Esophagus (tissue), 2 donors: ENCODE results near the gene FBXL20. TPM values are rescaled to one million over a fixed set of nuclear protein-coding genes. Genes with fewer than 3 reads are reported as not detected.
"Not testable (repeated sequence)": the region's sequence is repeated elsewhere in the genome, so short reads cannot be mapped to it uniquely, and the experiment has no call there.

Experiments
- H3K27ac ChIP-seq, 2 donors: one replicate each; pipeline ENCODE4 v1.5.1; 2013; ENCODE audit warnings: low read depth in 2 of 2, mild to moderate bottlenecking in 2 of 2, inconsistent platforms in 1 of 2, low read length in 1 of 2, moderate library complexity in 1 of 2
- H3K27me3 ChIP-seq, 2 donors: one replicate each; pipeline ENCODE4 v1.6.1; 2013; ENCODE audit warnings: low read length in 2 of 2, control low read depth in 1 of 2, mild to moderate bottlenecking in 1 of 2; ENCODE audit not compliant: insufficient read depth in 2 of 2, control insufficient read depth in 1 of 2
- H3K36me3 ChIP-seq, 2 donors: one replicate each; pipeline ENCODE4 v1.6.1; 2013; ENCODE audit warnings: low read length in 1 of 2; ENCODE audit not compliant: control insufficient read depth in 2 of 2, insufficient read depth in 2 of 2
- H3K4me1 ChIP-seq, 2 donors: one replicate each; pipeline ENCODE4 v1.6.1; 2013; ENCODE audit warnings: low read length in 1 of 2; ENCODE audit not compliant: control insufficient read depth in 2 of 2, insufficient read depth in 2 of 2
- H3K4me3 ChIP-seq, 2 donors: one replicate each; pipeline ENCODE4 v1.5.1; 2013; ENCODE audit warnings: low read length in 2 of 2, mild to moderate bottlenecking in 2 of 2, low read depth in 1 of 2, moderate library complexity in 1 of 2
- H3K9me3 ChIP-seq, 2 donors: one replicate each; pipeline ENCODE4 v1.6.1; 2013; ENCODE audit warnings: mild to moderate bottlenecking in 2 of 2, low read depth in 1 of 2, low read length in 1 of 2, moderate library complexity in 1 of 2; ENCODE audit not compliant: control insufficient read depth in 2 of 2, insufficient read depth in 1 of 2
- WGBS, 2 donors: extraction: QIAGEN DNeasy Blood & Tissue Kit; methylation state at CpG; one replicate each; pipeline ENCODE4 v1.1.7; 2013; 5-methylcytosine and 5-hydroxymethylcytosine counted together
- polyA plus RNA-seq, 2 donors: library from polyadenylated mRNA; stranded (reverse); fragments of 200-250 nt; gene quantifications; one replicate each; pipeline ENCODE4 v1.2.3, GENCODE V29; 2013
- donor health status: healthy with polysubstance abuse.
- donor health status: Bipolar disorder and iron deficiency.

The FBXL20 gene
- polyA plus RNA-seq, 2 donors, result 2.3 to 3.8 TPM

DNA sequence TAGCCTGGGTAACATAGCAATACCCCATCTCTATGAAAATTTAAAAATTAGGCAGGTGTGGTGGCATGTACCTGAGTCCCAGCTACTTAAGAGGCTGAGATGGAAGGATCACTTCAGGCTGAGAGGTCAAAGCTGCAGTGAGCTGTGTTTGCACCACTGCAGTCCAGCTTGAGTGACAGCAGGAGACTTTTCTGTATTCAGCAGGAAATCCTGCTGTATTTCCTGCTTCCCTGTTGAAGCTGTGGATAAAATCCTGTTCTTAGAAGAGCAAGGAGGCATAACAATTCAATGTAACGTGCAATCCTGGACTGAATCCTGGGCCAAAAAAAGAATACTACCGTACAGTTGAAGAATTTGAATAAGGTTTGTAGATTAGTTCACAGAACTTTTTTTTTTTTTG, 62.2 kb downstream of the FBXL20 start:
- Histone ChIP-seq H3K36me3 (no peaks in the 10 kb centered on the region), H3K27me3 (no peaks in the 10 kb centered on the region), H3K4me3 (no peak overlapping the region), H3K4me1 (no peaks in the 10 kb centered on the region), H3K9me3 (peaks cover 0 to 2% of the 10 kb centered on the region in 2 donors), H3K27ac (no peak overlapping the region)
- 47 to 74% methylated on average over 2 of the region's 2 CpGs for WGBS, 2 donors

DNA sequence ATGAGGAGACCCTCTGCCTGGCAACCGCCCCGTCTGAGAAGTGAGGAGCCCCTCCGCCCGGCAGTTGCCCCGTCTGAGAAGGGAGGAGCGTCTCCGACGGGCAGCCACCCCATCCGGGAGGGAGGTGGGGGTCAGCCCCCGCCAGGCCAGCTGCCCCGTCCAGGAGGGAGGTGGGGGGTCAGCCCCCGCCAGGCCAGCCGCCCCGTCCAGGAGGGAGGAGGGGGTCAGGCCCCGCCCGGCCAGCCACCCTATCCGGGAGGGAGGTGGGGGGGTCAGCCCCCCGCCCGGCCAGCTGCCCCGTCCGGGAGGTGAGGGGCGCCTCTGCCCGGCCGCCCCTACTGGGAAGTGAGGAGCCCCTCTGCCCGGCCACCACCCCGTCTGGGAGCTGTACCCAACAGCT, 63.8 kb downstream of the FBXL20 start:
- not testable (repeated sequence) for H3K4me3 ChIP-seq, H3K4me1 ChIP-seq, H3K36me3 ChIP-seq, H3K27ac ChIP-seq, H3K9me3 ChIP-seq, H3K27me3 ChIP-seq
- 92 to 96% methylated on average over 22 to 26 of the region's 26 CpGs for WGBS, 2 donors

DNA sequence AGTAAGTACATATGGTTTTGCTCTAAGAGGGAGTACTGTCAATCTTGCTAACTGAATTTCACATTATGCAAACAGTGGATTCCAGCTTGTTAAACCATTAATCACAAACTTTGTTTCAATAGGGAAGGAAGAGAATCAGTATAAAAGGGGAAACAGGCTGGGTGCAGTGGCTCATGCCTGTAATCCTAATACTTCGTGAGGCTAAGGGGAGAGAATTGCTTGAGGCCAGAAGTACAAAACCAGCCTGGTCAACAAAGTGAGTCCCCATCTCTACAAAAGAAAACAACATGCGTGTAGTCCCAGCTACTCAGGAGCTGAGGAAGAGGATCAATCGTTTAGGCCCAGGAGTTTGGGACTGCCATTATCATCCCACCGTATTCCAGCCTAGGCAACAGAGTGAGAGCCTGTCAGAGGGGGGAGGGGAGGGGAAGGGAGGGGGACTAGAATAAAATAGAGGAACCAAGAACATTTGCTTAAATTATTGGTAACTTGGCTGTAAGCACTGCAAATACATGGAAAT, 65.7 kb downstream of the FBXL20 start:
- H3K9me3 ChIP-seq, result no peaks in the 10 kb centered on the region
- no peak overlapping the region for H3K4me3 ChIP-seq
- no peaks in the 10 kb centered on the region for H3K4me1 ChIP-seq
- no peaks in the 10 kb centered on the region for H3K27me3 ChIP-seq
- no peak overlapping the region for H3K27ac ChIP-seq
- no peaks in the 10 kb centered on the region for H3K36me3 ChIP-seq
- 69 to 76% methylated on average over 4 of the region's 4 CpGs for WGBS, 2 donors

DNA sequence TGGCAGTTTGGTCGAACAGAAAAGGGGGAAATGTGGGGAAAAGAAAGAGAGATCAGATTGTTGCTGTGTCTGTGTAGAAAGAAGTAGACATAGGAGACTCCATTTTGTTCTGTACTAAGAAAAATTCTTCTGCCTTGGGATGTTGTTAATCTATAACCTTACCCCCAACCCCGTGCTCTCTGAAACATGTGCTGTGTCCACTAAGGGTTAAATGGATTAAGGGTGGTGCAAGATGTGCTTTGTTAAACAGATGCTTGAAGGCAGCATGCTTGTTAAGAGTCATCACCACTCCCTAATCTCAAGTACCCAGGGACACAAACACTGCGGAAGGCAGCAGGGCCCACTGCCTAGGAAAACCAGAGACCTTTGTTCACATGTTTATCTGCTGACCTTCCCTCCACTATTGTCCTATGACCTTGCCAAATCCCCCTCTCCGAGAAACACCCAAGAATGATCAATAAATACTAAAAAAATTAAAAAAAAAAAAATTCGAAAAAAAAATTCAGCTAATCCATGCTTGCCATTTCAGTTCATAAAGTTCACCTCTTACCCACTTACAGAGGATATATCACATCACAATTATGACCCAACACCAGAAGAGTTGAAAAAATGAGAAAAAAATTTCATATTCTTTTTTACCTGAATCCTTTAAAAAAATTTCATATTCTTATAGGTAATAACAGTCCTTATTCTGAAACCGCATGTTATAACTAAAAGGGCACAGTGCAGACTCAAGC, 67.2 kb downstream of the FBXL20 start:
- H3K27ac ChIP-seq, H3K4me1 ChIP-seq, H3K9me3 ChIP-seq, H3K4me3 ChIP-seq, H3K36me3 ChIP-seq, H3K27me3 ChIP-seq: not testable (repeated sequence)
- 92 to 95% methylated on average over 5 of the region's 6 CpGs for WGBS, 2 donors

DNA sequence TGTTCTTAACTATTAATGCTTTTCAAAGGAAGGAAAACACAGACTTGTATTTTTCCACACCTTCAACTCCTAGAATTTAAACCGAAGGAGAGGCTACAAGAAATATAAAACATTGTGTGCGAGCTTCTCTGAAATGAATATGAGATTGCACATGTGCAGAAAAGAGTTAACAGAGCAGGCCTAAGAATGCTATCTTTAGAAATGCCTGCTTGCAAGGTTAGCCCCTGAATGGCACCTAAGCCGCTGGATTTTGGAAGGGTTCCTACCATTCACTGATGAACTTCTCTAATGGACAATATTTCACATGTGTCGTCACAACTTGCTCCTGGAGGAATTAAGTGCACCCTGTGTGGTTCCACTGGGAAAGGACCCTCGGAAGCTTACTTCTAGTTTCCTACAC, 69.3 kb downstream of the FBXL20 start:
- H3K4me3 ChIP-seq, result no peak overlapping the region
- H3K9me3 ChIP-seq, result no peaks in the 10 kb centered on the region
- no peaks in the 10 kb centered on the region for H3K36me3 ChIP-seq
- no peaks in the 10 kb centered on the region for H3K4me1 ChIP-seq
- WGBS, 2 donors, result 92 to 93% methylated on average over 5 of the region's 5 CpGs
- no peaks in the 10 kb centered on the region for H3K27me3 ChIP-seq
- no peak overlapping the region for H3K27ac ChIP-seq

DNA sequence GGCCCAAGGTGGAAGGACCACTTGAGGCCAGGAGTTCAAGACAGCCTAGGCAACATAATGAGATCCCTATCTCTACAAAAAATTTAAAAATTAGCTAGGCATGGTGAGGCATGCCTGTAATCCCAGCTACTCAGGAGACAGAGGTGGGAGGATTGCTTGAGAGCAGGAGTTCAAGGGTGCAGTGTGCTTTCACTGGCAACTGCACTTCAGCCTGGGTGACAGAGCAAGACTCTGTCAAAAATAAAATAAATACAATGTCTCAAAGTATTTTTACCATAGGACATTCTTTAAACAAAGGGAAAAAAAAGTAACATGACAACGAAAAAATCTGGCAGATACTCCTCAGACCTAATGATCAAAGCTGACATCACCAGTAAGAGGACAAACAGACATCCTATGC, 72.6 kb downstream of the FBXL20 start:
- Histone ChIP-seq H3K9me3 (no peaks in the 10 kb centered on the region), H3K4me1 (peaks cover 0 to 2% of the 10 kb centered on the region in 2 donors), H3K27ac (no peak overlapping the region), H3K36me3 (no peaks in the 10 kb centered on the region), H3K27me3 (no peaks in the 10 kb centered on the region), H3K4me3 (no peak overlapping the region)
- 54 to 55% methylated on average over 1 of the region's 1 CpG for WGBS, 2 donors

DNA sequence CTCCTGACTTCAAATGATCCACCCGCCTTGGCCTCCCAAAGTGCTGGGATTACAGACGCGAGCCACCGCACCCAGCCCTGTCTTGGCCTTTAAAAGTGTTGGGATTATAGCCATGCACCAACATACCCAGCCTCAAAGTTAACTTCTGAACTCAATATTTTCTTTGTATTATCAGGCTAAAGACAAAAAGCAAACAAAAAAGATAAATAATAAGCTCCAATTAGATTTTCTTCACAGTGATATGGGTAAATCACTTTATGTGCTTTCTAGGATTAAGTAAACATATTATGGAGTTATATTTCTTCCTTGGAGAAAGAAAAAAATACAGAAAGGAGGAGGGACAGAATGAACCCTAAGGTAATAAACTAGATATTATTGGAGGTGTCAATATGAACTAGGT, 74.3 kb downstream of the FBXL20 start:
- no peaks in the 10 kb centered on the region for H3K36me3 ChIP-seq
- no peaks in the 10 kb centered on the region for H3K9me3 ChIP-seq
- WGBS, 2 donors, result 81 to 93% methylated on average over 4 of the region's 4 CpGs
- H3K27me3 ChIP-seq, result no peaks in the 10 kb centered on the region
- H3K4me1 ChIP-seq, result peaks cover 0 to 2% of the 10 kb centered on the region in 2 donors
- H3K4me3 ChIP-seq, result no peak overlapping the region
- no peak overlapping the region for H3K27ac ChIP-seq

DNA sequence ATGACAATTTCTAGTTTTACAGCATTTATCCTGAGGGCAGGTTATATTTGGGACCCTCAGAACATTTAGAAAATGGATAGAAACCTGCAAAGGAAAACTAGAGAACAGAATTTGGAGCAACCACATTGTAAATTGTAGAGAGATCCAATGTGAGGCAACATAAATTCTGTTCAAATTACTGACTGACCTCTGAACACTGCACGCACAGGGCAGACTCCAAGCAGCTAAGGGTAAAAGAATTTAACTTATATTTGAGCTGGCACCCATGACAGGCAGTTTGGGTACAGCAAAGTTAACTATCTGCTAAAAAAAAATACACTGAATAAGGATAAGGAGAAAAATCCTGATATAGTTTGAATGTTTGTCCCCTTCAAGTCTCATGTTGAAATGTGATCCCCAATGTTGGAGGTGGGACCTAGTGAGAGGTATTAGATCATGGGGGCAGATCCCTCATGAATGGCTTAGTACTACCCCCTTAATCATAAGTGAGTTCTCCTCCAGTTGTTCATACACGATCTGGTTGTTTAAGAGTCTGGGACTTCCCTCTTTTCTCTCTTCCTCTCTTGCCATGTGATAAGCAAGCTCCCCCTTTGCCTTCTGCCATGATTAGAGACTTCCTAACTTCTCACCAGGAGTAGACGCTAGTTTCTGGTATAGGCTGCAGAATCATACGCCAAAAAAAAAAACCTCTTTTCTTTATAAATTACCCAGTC, 75.7 kb downstream of the FBXL20 start:
- H3K4me1 ChIP-seq, result peaks cover 0 to 2% of the 10 kb centered on the region in 2 donors
- H3K27ac ChIP-seq, result no peak overlapping the region
- WGBS, 2 donors, result 90% methylated on average over 4 of the region's 4 CpGs
- H3K9me3 ChIP-seq, result no peaks in the 10 kb centered on the region
- H3K27me3 ChIP-seq, result no peaks in the 10 kb centered on the region
- H3K36me3 ChIP-seq, result no peaks in the 10 kb centered on the region
- no peak overlapping the region for H3K4me3 ChIP-seq

DNA sequence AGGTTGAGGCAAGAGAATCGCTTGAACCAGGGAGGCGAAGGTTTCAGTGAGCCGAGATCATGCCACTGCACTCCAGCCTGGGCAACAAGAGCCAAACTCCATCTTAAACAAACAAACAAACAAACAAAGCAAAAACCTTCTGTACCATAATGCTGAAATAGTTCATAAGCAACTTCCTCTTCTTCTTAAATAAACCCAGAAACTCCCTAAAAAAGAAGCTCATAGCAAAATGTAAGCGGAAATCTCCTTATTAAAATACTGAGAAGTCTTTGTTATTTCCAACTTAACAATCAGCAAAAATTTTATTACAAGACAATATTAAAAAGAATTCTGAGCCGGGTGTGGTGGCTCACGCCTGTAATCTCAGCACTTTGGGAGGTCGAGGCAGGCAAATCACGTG, 82.8 kb downstream of the FBXL20 start:
- WGBS, 2 donors, result 94% methylated on average over 8 of the region's 8 CpGs
- Histone ChIP-seq H3K9me3 (no peaks in the 10 kb centered on the region), H3K36me3 (no peaks in the 10 kb centered on the region), H3K4me1 (no peaks in the 10 kb centered on the region), H3K27ac (no peak overlapping the region), H3K27me3 (no peaks in the 10 kb centered on the region), H3K4me3 (no peak overlapping the region)
